Stomach (tissue), 9 donors: ENCODE results near the gene KIRREL1. TPM values are rescaled to one million over a fixed set of nuclear protein-coding genes. Genes with fewer than 3 reads are reported as not detected.
A peak's percentile ranks its signal among the peaks of the same experiment; 100 is the strongest.

Source experiments
- DNase-seq, 2 donors: peaks; one replicate each; pipeline versions ENCODE4 v3.0.0 to v3.0.0-alpha.2; 2013 to 2019
- H3K27ac ChIP-seq, 5 donors: fragments of 200-600 bp in 4 of 5; sonication (generic) in 4 of 5; one replicate each; pipeline ENCODE4 v1.5.1; 2013 to 2019; ENCODE audit warnings: mild to moderate bottlenecking in 1 of 5, moderate library complexity in 1 of 5
- H3K27me3 ChIP-seq, 3 donors: fragments of 200-600 bp; sonication (generic); one replicate each; pipeline ENCODE4 v1.5.1; 2017 to 2019; ENCODE audit warnings: mixed run types in 1 of 3
- H3K36me3 ChIP-seq, 4 donors: fragments of 200-600 bp; sonication (generic); 1 replicate in 3 of 4; 2 replicates in 1 of 4; pipeline ENCODE4 v1.5.1; 2016 to 2019
- H3K4me1 ChIP-seq, 4 donors: fragments of 200-600 bp; sonication (generic); one replicate each; pipeline ENCODE4 v1.5.1; 2016 to 2019
- H3K4me3 ChIP-seq, 4 donors: fragments of 200-600 bp; sonication (generic) in 3 of 4; one replicate each; pipeline ENCODE4 v1.5.1; 2016 to 2019; ENCODE audit warnings: mild to moderate bottlenecking in 1 of 4
- H3K9me3 ChIP-seq, 4 donors: fragments of 200-600 bp; sonication (generic); one replicate each; pipeline ENCODE4 v1.5.1; 2016 to 2019
- CTCF ChIP-seq, 7 experiments: fragments of 450-650 bp in 4 of 7; fragments of 200-600 bp in 3 of 7; sonication (generic) in 3 of 7; IDR thresholded peaks; one replicate each; pipeline ENCODE4 v1.5.1; 2016 to 2019; ENCODE audit warnings: antibody characterized with exemption in 7 of 7, control low read depth in 2 of 7, mild to moderate bottlenecking in 1 of 7
- EP300 ChIP-seq: sonication (generic); formaldehyde crosslinking; IDR thresholded peaks from one replicate; pipeline ENCODE4 v1.6.1; 2017; ENCODE audit warnings: antibody characterized with exemption
- POLR2A ChIP-seq, 4 donors: fragments of 450-650 bp; IDR thresholded peaks; one replicate each; pipeline ENCODE4 v1.6.1; 2016; ENCODE audit warnings: antibody characterized with exemption in 4 of 4, control low read depth in 2 of 4, mild to moderate bottlenecking in 1 of 4, moderate library complexity in 1 of 4
- POLR2AphosphoS5 ChIP-seq, 3 donors: sonication (generic); formaldehyde crosslinking; IDR thresholded peaks; one replicate each; pipeline ENCODE4 v1.6.1; 2016; ENCODE audit warnings: antibody characterized with exemption in 3 of 3
- WGBS, 5 donors: extraction: QIAGEN DNeasy Blood & Tissue Kit in 3 of 5; methylation state at CpG; one replicate each; pipeline versions ENCODE4 v1.1.5 to v1.1.7; 2013 to 2018; 5-methylcytosine and 5-hydroxymethylcytosine counted together
- intact Hi-C: fragments of 100-400 bp; cut with DNase I; formaldehyde crosslinking; loops from one replicate; pipeline ENCODE4 v1.15.1; 2023; ENCODE audit warnings: low total_unique reads
- polyA plus RNA-seq, 3 donors: library from polyadenylated mRNA; stranded (reverse); fragments of 200-250 nt; gene quantifications; one replicate each; pipeline ENCODE4 v1.2.3, GENCODE V29; 2013
- total RNA-seq, 5 donors: library from RNA; depleted of rRNA; stranded (reverse); fragments of >200 nt; gene quantifications; one replicate each; pipeline versions ENCODE4 v1.1.0 to v1.2.3, GENCODE V29; 2014 to 2016
- donor health status: healthy with polysubstance abuse.
- donor health status: Bipolar disorder and iron deficiency.
- donor health status: healthy.

The KIRREL1 gene
- total and polyA plus RNA-seq, 8 donors = 2.8 to 27.9 (median 4.2) TPM

- no peak for DNase-seq
- H3K27ac ChIP-seq = peak overlapping the region in 2 of 5 donors; percentile 5 to 14
- H3K9me3 ChIP-seq = no peaks in the 10 kb centered on the region
- no peak overlapping the region for H3K4me3 ChIP-seq
- H3K27me3 ChIP-seq = no peaks in the 10 kb centered on the region
- TF ChIP-seq POLR2AphosphoS5 (IDR thresholded peaks at IDR 0.05) (no peak), POLR2A (IDR thresholded peaks at IDR 0.05) (no peak), CTCF (IDR thresholded peaks at IDR 0.05) (no peak), EP300 (no peak)
- H3K4me1 ChIP-seq = peaks cover 16 to 71% (median 48%) of the 10 kb centered on the region in 4 donors
- WGBS, 5 donors = 75 to 88% (median 85%) methylated on average over 4 of the region's 4 CpGs
- intact Hi-C loops = no loop called here
- H3K36me3 ChIP-seq = no peaks in the 10 kb centered on the region
Observed at GRCh38 chr1:158000507-158000906, 7.1 kb downstream of the KIRREL1 start.

- H3K9me3 ChIP-seq = no peaks in the 10 kb centered on the region
- H3K27ac ChIP-seq = peak overlapping the region in 4 of 5 donors; percentile 26 to 74 (median 60)
- WGBS, 5 donors = 49 to 76% (median 67%) methylated on average over 4 of the region's 4 CpGs
- H3K4me3 ChIP-seq = no peak overlapping the region
- peaks cover 30 to 79% (median 54%) of the 10 kb centered on the region in 4 donors for H3K4me1 ChIP-seq
- no peaks in the 10 kb centered on the region for H3K36me3 ChIP-seq
- H3K27me3 ChIP-seq = peaks cover 0 to 3% (median 0%) of the 10 kb centered on the region in 3 donors
- no peak for TF ChIP-seq POLR2A (IDR thresholded peaks at IDR 0.05)
- no peak for TF ChIP-seq EP300
- no peak for TF ChIP-seq POLR2AphosphoS5 (IDR thresholded peaks at IDR 0.05)
- TF ChIP-seq CTCF (IDR thresholded peaks at IDR 0.05) = no peak
- intact Hi-C loops = no loop called here
- DNase-seq = no peak
Observed at GRCh38 chr1:158002022-158002630, 8.7 kb downstream of the KIRREL1 start.

- no peak for DNase-seq
- 39 to 49% (median 46%) methylated on average over 14 of the region's 14 CpGs for WGBS, 5 donors
- peaks cover 37 to 86% (median 59%) of the 10 kb centered on the region in 4 donors for H3K4me1 ChIP-seq
- no peak overlapping the region for H3K4me3 ChIP-seq
- peak overlapping the region in 4 of 5 donors; percentile 26 to 74 (median 60) for H3K27ac ChIP-seq
- peaks cover 0 to 3% (median 0%) of the 10 kb centered on the region in 3 donors for H3K27me3 ChIP-seq
- TF ChIP-seq POLR2A (IDR thresholded peaks at IDR 0.05) (no peak), CTCF (IDR thresholded peaks at IDR 0.05) (no peak), POLR2AphosphoS5 (IDR thresholded peaks at IDR 0.05) (no peak)
- H3K36me3 ChIP-seq = no peaks in the 10 kb centered on the region
- intact Hi-C loops = no loop called here
- no peaks in the 10 kb centered on the region for H3K9me3 ChIP-seq
Observed at GRCh38 chr1:158002631-158003405, 9.4 kb downstream of the KIRREL1 start.

- Histone ChIP-seq H3K27me3 (peaks cover 0 to 3% (median 0%) of the 10 kb centered on the region in 3 donors), H3K4me3 (no peak overlapping the region), H3K9me3 (no peaks in the 10 kb centered on the region), H3K36me3 (no peaks in the 10 kb centered on the region), H3K4me1 (peaks cover 43 to 92% (median 64%) of the 10 kb centered on the region in 4 donors), H3K27ac (peak overlapping the region in 4 of 5 donors; percentile 26 to 74 (median 60))
- no peak for DNase-seq
- intact Hi-C loops = no loop called here
- WGBS, 5 donors = 46 to 68% (median 56%) methylated on average over 4 to 5 of the region's 5 CpGs
- TF ChIP-seq POLR2AphosphoS5 (IDR thresholded peaks at IDR 0.05) = no peak
- TF ChIP-seq CTCF (IDR thresholded peaks at IDR 0.05) = no peak
Observed at GRCh38 chr1:158003406-158003800, 10.0 kb downstream of the KIRREL1 start.
